ENCODE results near the gene LRRC3C. TPM values are rescaled to one million over a fixed set of nuclear protein-coding genes. Genes with fewer than 3 reads are reported as not detected.

LRRC3C gene
- polyA plus RNA-seq, 3 donors = not detected

- Histone ChIP-seq H3K79me2 (ENCODE audit: insufficient read depth, low read length) (no peaks in the 10 kb centered on the region), H3K4me3 (replicated peaks in 1 of 3; ENCODE audit: low read depth in 2 of 3, low read length in 3 of 3) (no peak overlapping the region), H3K9ac (ENCODE audit: insufficient read depth, low read length, poor library complexity, severe bottlenecking) (no peak overlapping the region), H4K20me1 (ENCODE audit: insufficient read depth, low read length) (no peaks in the 10 kb centered on the region), H3K9me3 (replicated peaks in 1 of 2; ENCODE audit: control insufficient read depth in 1 of 2, insufficient read depth in 1 of 2, low read length in 2 of 2) (no peaks in the 10 kb centered on the region), H2AFZ (ENCODE audit: insufficient read depth, low read depth, low read length, poor library complexity, severe bottlenecking) (no peak overlapping the region), H3K36me3 (replicated peaks in 1 of 2; ENCODE audit: control insufficient read depth in 1 of 2, insufficient read depth in 2 of 2, low read length in 2 of 2) (no peaks in the 10 kb centered on the region), H3K27ac (ENCODE audit: low read depth in 1 of 2, low read length in 2 of 2) (no peak overlapping the region), H3K27me3 (ENCODE audit: control insufficient read depth in 2 of 2, insufficient read depth in 2 of 2, low read length in 2 of 2) (peaks cover 0 to 2% of the 10 kb centered on the region in 2 donors), H3K4me1 (ENCODE audit: control insufficient read depth in 1 of 2, insufficient read depth in 2 of 2, low read length in 2 of 2) (peaks cover 0 to 7% of the 10 kb centered on the region in 2 donors), H3K4me2 (replicated peaks; ENCODE audit: extremely low read depth, low read length, poor library complexity, severe bottlenecking) (no peak overlapping the region)
- H3K9me3 Mint-ChIP-seq = peaks cover 0 to 5% (median 0%) of the 10 kb centered on the region in 7 donors
- H3K4me3 Mint-ChIP-seq = no peak overlapping the region
- peaks cover 9 to 26% (median 12%) of the 10 kb centered on the region in 3 donors for H3K27me3 Mint-ChIP-seq (ENCODE audit: low read depth in 3 of 3)
- peaks cover 3% of the 10 kb centered on the region for H3K4me1 Mint-ChIP-seq
- no peak for DNase-seq
- H3K36me3 Mint-ChIP-seq = no peaks in the 10 kb centered on the region
- no peak overlapping the region for H3K27ac Mint-ChIP-seq
- no peak for TF ChIP-seq CTCF (IDR thresholded peaks at IDR 0.05)
- intact Hi-C loops (cut with micrococcal nuclease) = no loop called here
These were observed 40.5 kb upstream of the LRRC3C start for GRCh38 chr17:39887078-39887477.

GRCh38 chr17:39889200-39889599 lies 38.3 kb upstream of the LRRC3C start:
- no peak for DNase-seq
- WGBS (ENCODE audit: insufficient coverage) = no CpG with 5 or more reads among the region's 2 CpGs
- intact Hi-C loops (cut with micrococcal nuclease) = no loop called here

More at GRCh38 chr17:39889200-39889599, 38.3 kb upstream of the LRRC3C start:
- no peak overlapping the region for H3K4me3 Mint-ChIP-seq
- Histone ChIP-seq H3K4me3 (replicated peaks in 1 of 3; ENCODE audit: low read depth in 2 of 3, low read length in 3 of 3) (no peak overlapping the region), H3K4me1 (ENCODE audit: control insufficient read depth in 1 of 2, insufficient read depth in 2 of 2, low read length in 2 of 2) (peaks cover 0 to 7% of the 10 kb centered on the region in 2 donors), H3K9ac (ENCODE audit: insufficient read depth, low read length, poor library complexity, severe bottlenecking) (no peak overlapping the region), H3K27me3 (ENCODE audit: control insufficient read depth in 2 of 2, insufficient read depth in 2 of 2, low read length in 2 of 2) (peaks cover 2% of the 10 kb centered on the region in 2 donors), H3K79me2 (ENCODE audit: insufficient read depth, low read length) (no peaks in the 10 kb centered on the region), H3K27ac (ENCODE audit: low read depth in 1 of 2, low read length in 2 of 2) (no peak overlapping the region), H4K20me1 (ENCODE audit: insufficient read depth, low read length) (no peaks in the 10 kb centered on the region), H3K4me2 (replicated peaks; ENCODE audit: extremely low read depth, low read length, poor library complexity, severe bottlenecking) (no peak overlapping the region), H2AFZ (ENCODE audit: insufficient read depth, low read depth, low read length, poor library complexity, severe bottlenecking) (no peak overlapping the region), H3K9me3 (replicated peaks in 1 of 2; ENCODE audit: control insufficient read depth in 1 of 2, insufficient read depth in 1 of 2, low read length in 2 of 2) (no peaks in the 10 kb centered on the region), H3K36me3 (replicated peaks in 1 of 2; ENCODE audit: control insufficient read depth in 1 of 2, insufficient read depth in 2 of 2, low read length in 2 of 2) (no peaks in the 10 kb centered on the region)
- peaks cover 3% of the 10 kb centered on the region for H3K4me1 Mint-ChIP-seq
- TF ChIP-seq CTCF (IDR thresholded peaks at IDR 0.05) = no peak
- no peak overlapping the region for H3K27ac Mint-ChIP-seq
- H3K9me3 Mint-ChIP-seq = peaks cover 0 to 5% (median 0%) of the 10 kb centered on the region in 7 donors
- no peaks in the 10 kb centered on the region for H3K36me3 Mint-ChIP-seq
- H3K27me3 Mint-ChIP-seq (ENCODE audit: low read depth in 3 of 3) = peaks cover 9 to 25% (median 12%) of the 10 kb centered on the region in 3 donors
